GM23338 (cell line): ENCODE measurements around the gene IL20RB.

Experiments used
- CREB1 ChIP-seq: fragments of 250-450 bp; sonication (Bioruptor Pico); IDR thresholded peaks from 2 replicates; pipeline ENCODE4 v1.5.0; 2020; ENCODE audit warnings: low read depth, mild to moderate bottlenecking, moderate library complexity
- CTCF ChIP-seq, 2 experiments: fragments of 200-600 bp in 1 of 2; sonication (generic) in 1 of 2; conservative IDR thresholded peaks; 2 replicates each; pipeline versions ENCODE4 v1.5.1 to v1.6.1; 2016 to 2017; ENCODE audit warnings: antibody characterized with exemption in 2 of 2, low read depth in 2 of 2, mild to moderate bottlenecking in 2 of 2, moderate library complexity in 1 of 2
- ETS1 ChIP-seq: IDR thresholded peaks from 2 replicates; pipeline ENCODE4 v1.6.1; 2016; ENCODE audit warnings: antibody characterized with exemption
- EZH2 ChIP-seq: fragments of 200-600 bp; sonication (generic); IDR thresholded peaks from one replicate; pipeline ENCODE4 v1.8.0; 2017; ENCODE audit warnings: antibody characterized with exemption, mild to moderate bottlenecking, low read depth; ENCODE audit not compliant: unreplicated experiment
- EZH2phosphoT487 ChIP-seq: fragments of 200-600 bp; sonication (generic); IDR thresholded peaks from one replicate; pipeline ENCODE4 v1.8.1; 2018; ENCODE audit warnings: antibody characterized with exemption; ENCODE audit not compliant: unreplicated experiment
- POLR2AphosphoS5 ChIP-seq: IDR thresholded peaks from 2 replicates; pipeline ENCODE4 v1.6.1; 2016; ENCODE audit warnings: antibody characterized with exemption, low read depth
- REST ChIP-seq: IDR thresholded peaks from one replicate; pipeline ENCODE4 v1.6.1; 2018; ENCODE audit warnings: antibody characterized with exemption; ENCODE audit not compliant: unreplicated experiment
- STAT1 ChIP-seq: IDR thresholded peaks from one replicate; pipeline ENCODE4 v1.6.1; 2016; ENCODE audit warnings: antibody characterized with exemption; ENCODE audit not compliant: unreplicated experiment
- ZNF331 ChIP-seq: fragments of 250-450 bp; sonication (Bioruptor Pico); IDR thresholded peaks from 2 replicates; pipeline ENCODE4 v1.5.0; 2020; ENCODE audit warnings: low read depth, mild to moderate bottlenecking, moderate library complexity

GRCh38 chr3:136928240-136928639 is 29.5 kb upstream of the IL20RB start:
- TF ChIP-seq CTCF (conservative IDR thresholded peaks at IDR 0.05; ENCODE audit: low read depth in 2 of 2): no peak
- no peak for TF ChIP-seq EZH2
- TF ChIP-seq POLR2AphosphoS5: no peak
- TF ChIP-seq CREB1: no peak
- TF ChIP-seq REST: no peak
- no peak for TF ChIP-seq EZH2phosphoT487
- no peak for TF ChIP-seq STAT1
- TF ChIP-seq ZNF331 (CRISPR knock-in tag): no peak
- no peak for TF ChIP-seq ETS1
